Testis (tissue), 3 donors: ENCODE data around the gene LAX1. TPM values are rescaled to one million over a fixed set of nuclear protein-coding genes. Genes with fewer than 3 reads are reported as not detected.

Experiments
- DNase-seq: peaks from one replicate; pipeline ENCODE4 v3.0.0-alpha.2; 2019
- H3K27ac ChIP-seq, 2 donors: fragments of 200-600 bp; sonication (generic); one replicate each; pipeline ENCODE4 v1.5.1; 2019
- H3K27me3 ChIP-seq: fragments of 200-600 bp; sonication (generic); one replicate; pipeline ENCODE4 v1.5.1; 2019
- H3K36me3 ChIP-seq: fragments of 200-600 bp; sonication (generic); one replicate; pipeline ENCODE4 v1.5.1; 2017; ENCODE audit warnings: low read depth; ENCODE audit errors: missing control alignments
- H3K4me1 ChIP-seq: fragments of 200-600 bp; sonication (generic); one replicate; pipeline ENCODE4 v1.5.1; 2019
- H3K4me3 ChIP-seq, 2 donors: fragments of 200-600 bp; sonication (generic); one replicate each; pipeline ENCODE4 v1.5.1; 2017 to 2019
- H3K9me3 ChIP-seq: fragments of 200-600 bp; sonication (generic); one replicate; pipeline ENCODE4 v1.5.1; 2017
- POLR2A ChIP-seq: fragments of 450-650 bp; IDR thresholded peaks from one replicate; pipeline ENCODE4 v1.6.1; 2017; ENCODE audit warnings: antibody characterized with exemption, mild to moderate bottlenecking, moderate library complexity
- WGBS, 2 donors: methylation state at CpG; one replicate each; pipeline ENCODE4 v1.1.5; 2018; 5-methylcytosine and 5-hydroxymethylcytosine counted together
- intact Hi-C: fragments of 100-400 bp; cut with DNase I; formaldehyde crosslinking; loops from one replicate; pipeline ENCODE4 v1.15.1; 2023; ENCODE audit warnings: low total_unique reads
- polyA plus RNA-seq: library from polyadenylated mRNA; stranded (reverse); fragments of 350-450 nt; fragmentation: Illumina TruSeq; extraction: RNeasy Lipid Tissue Mini Kit (QIAGEN cat#74804); gene quantifications from one replicate; pipeline ENCODE4 v1.2.3, GENCODE V29; 2014; ENCODE audit warnings: low read depth, low replicate concordance; ENCODE audit not compliant: insufficient read depth
- total RNA-seq, 2 donors: library from RNA; depleted of rRNA; stranded (reverse); fragments of >200 nt; gene quantifications; one replicate each; pipeline ENCODE4 v1.2.3, GENCODE V29; 2016
- TF ChIP-seq, protein P1 (sequence below), 3 experiments: fragments of 450-650 bp in 2 of 3; fragments of 200-600 bp in 1 of 3; sonication (generic) in 1 of 3; IDR thresholded peaks; one replicate each; pipeline ENCODE4 v1.5.1; 2016 to 2019; ENCODE audit warnings: antibody characterized with exemption in 3 of 3, mild to moderate bottlenecking in 2 of 3, moderate library complexity in 1 of 3

Gene LAX1
- total and polyA plus RNA-seq, 3 donors from 2014 or later, result 0.26 to 0.37 TPM; not detected in 1

GRCh38 chr1:203799157-203799556 lies 34.2 kb downstream of the LAX1 start:
- TF ChIP-seq, protein P1, sequence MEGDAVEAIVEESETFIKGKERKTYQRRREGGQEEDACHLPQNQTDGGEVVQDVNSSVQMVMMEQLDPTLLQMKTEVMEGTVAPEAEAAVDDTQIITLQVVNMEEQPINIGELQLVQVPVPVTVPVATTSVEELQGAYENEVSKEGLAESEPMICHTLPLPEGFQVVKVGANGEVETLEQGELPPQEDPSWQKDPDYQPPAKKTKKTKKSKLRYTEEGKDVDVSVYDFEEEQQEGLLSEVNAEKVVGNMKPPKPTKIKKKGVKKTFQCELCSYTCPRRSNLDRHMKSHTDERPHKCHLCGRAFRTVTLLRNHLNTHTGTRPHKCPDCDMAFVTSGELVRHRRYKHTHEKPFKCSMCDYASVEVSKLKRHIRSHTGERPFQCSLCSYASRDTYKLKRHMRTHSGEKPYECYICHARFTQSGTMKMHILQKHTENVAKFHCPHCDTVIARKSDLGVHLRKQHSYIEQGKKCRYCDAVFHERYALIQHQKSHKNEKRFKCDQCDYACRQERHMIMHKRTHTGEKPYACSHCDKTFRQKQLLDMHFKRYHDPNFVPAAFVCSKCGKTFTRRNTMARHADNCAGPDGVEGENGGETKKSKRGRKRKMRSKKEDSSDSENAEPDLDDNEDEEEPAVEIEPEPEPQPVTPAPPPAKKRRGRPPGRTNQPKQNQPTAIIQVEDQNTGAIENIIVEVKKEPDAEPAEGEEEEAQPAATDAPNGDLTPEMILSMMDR (IDR thresholded peaks at IDR 0.05), result no peak
- no peak for TF ChIP-seq POLR2A
- Histone ChIP-seq H3K27me3 (no peaks in the 10 kb centered on the region), H3K4me3 (no peak overlapping the region), H3K36me3 (no peaks in the 10 kb centered on the region), H3K27ac (no peak overlapping the region), H3K4me1 (peaks cover 36% of the 10 kb centered on the region), H3K9me3 (no peaks in the 10 kb centered on the region)
- WGBS, 2 donors, result 94 to 96% methylated on average over 4 of the region's 4 CpGs
- intact Hi-C loops, result no loop called here
- no peak for DNase-seq

GRCh38 chr1:203799971-203800370 lies 35.0 kb downstream of the LAX1 start:
- no peak for TF ChIP-seq POLR2A
- TF ChIP-seq, protein P1 (IDR thresholded peaks at IDR 0.05), result no peak
- WGBS, 2 donors, result 44 to 63% methylated on average over 1 of the region's 1 CpG
- Histone ChIP-seq H3K36me3 (no peaks in the 10 kb centered on the region), H3K27ac (no peak overlapping the region), H3K4me1 (peaks cover 36% of the 10 kb centered on the region), H3K9me3 (no peaks in the 10 kb centered on the region), H3K27me3 (no peaks in the 10 kb centered on the region), H3K4me3 (no peak overlapping the region)
- intact Hi-C loops, result no loop called here
- DNase-seq, result no peak

GRCh38 chr1:203805689-203806088 lies 40.7 kb downstream of the LAX1 start:
- Histone ChIP-seq H3K9me3 (no peaks in the 10 kb centered on the region), H3K4me1 (peaks cover 4% of the 10 kb centered on the region), H3K36me3 (no peaks in the 10 kb centered on the region), H3K27me3 (no peaks in the 10 kb centered on the region), H3K27ac (no peak overlapping the region), H3K4me3 (no peak overlapping the region)
- intact Hi-C loops, result no loop called here
- WGBS, 2 donors, result 92 to 98% methylated on average over 7 of the region's 7 CpGs
- no peak for TF ChIP-seq POLR2A
- TF ChIP-seq, protein P1 (IDR thresholded peaks at IDR 0.05), result no peak
- DNase-seq, result no peak

- no peak overlapping the region for H3K27ac ChIP-seq
- H3K36me3 ChIP-seq, result no peaks in the 10 kb centered on the region
- WGBS, 2 donors, result 74 to 81% methylated on average over 2 of the region's 2 CpGs
- no peaks in the 10 kb centered on the region for H3K27me3 ChIP-seq
- DNase-seq, result no peak
- TF ChIP-seq POLR2A, result no peak
- TF ChIP-seq, protein P1 (IDR thresholded peaks at IDR 0.05), result no peak
- H3K9me3 ChIP-seq, result no peaks in the 10 kb centered on the region
- H3K4me3 ChIP-seq, result no peak overlapping the region
- peaks cover 10% of the 10 kb centered on the region for H3K4me1 ChIP-seq
- intact Hi-C loops, result no loop called here
Observed at GRCh38 chr1:203807196-203807595, 42.2 kb downstream of the LAX1 start.

GRCh38 chr1:203813581-203814341 lies 48.8 kb downstream of the LAX1 start:
- H3K4me1 ChIP-seq, result peaks cover 11% of the 10 kb centered on the region
- no peaks in the 10 kb centered on the region for H3K27me3 ChIP-seq
- H3K9me3 ChIP-seq, result no peaks in the 10 kb centered on the region
- intact Hi-C loops, result no loop called here
- WGBS, 2 donors, result 85 to 96% methylated on average over 2 of the region's 2 CpGs
- H3K27ac ChIP-seq, result no peak overlapping the region
- no peak for DNase-seq
- H3K4me3 ChIP-seq, result no peak overlapping the region
- H3K36me3 ChIP-seq, result no peaks in the 10 kb centered on the region
- no peak for TF ChIP-seq POLR2A
- TF ChIP-seq, protein P1 (IDR thresholded peaks at IDR 0.05), result no peak
